H1 (cell line): ENCODE measurements around the gene TYMS. TPM values are rescaled to one million over a fixed set of nuclear protein-coding genes. Genes with fewer than 3 reads are reported as not detected.

Source experiments
- CTCF ChIA-PET: fragments of 300-600 bp; sonication (Branson Sonifier 250); formaldehyde crosslinking; loops from one replicate; lab custom pipeline; 2021; ENCODE audit not compliant: partially characterized antibody; lab: Charles Lee
- POLR2A ChIA-PET: fragments of 300-600 bp; sonication (Branson Sonifier 250); formaldehyde crosslinking; loops from one replicate; lab custom pipeline; 2021; ENCODE audit warnings: inconsistent platforms; ENCODE audit not compliant: partially characterized antibody; lab: Charles Lee
- DNase-seq, 2 experiments: peaks; one replicate each; pipeline versions ENCODE4 v3.0.0 to v3.0.0-alpha.2; 2010 to 2022; ENCODE audit warnings: low spot score in 2 of 2, low read depth in 1 of 2, mixed read lengths in 1 of 2
- FAIRE-seq: peaks from 2 replicates; lab custom pipeline; 2011; peaks lifted over from hg19 to GRCh38; lab: Jason Lieb, UNC
- H2AFZ ChIP-seq: 2 replicates; pipeline ENCODE4 v1.8.1; 2012; ENCODE audit warnings: low read length, inconsistent platforms
- H2AK5ac ChIP-seq: 2 replicates; pipeline ENCODE4 v1.6.1; 2013; ENCODE audit warnings: low read depth, low read length
- H2BK120ac ChIP-seq: replicated peaks from 2 replicates; pipeline ENCODE3; 2013; ENCODE audit warnings: low read depth, low read length, inconsistent platforms
- H2BK12ac ChIP-seq: 2 replicates; pipeline ENCODE4 v1.6.1; 2013; ENCODE audit warnings: low read depth, low read length
- H2BK15ac ChIP-seq: 2 replicates; pipeline ENCODE4 v1.6.1; 2013; ENCODE audit warnings: low read length
- H2BK20ac ChIP-seq: 2 replicates; pipeline ENCODE4 v1.6.1; 2013; ENCODE audit warnings: low read length
- H2BK5ac ChIP-seq: 2 replicates; pipeline ENCODE4 v1.6.1; 2013; ENCODE audit warnings: low read depth, low read length
- H3K14ac ChIP-seq: 2 replicates; pipeline ENCODE4 v1.6.1; 2013; ENCODE audit warnings: inconsistent platforms; ENCODE audit not compliant: insufficient read length
- H3K18ac ChIP-seq: 2 replicates; pipeline ENCODE4 v1.6.1; 2013; ENCODE audit warnings: low read length; ENCODE audit errors: extremely low read depth
- H3K23ac ChIP-seq: 2 replicates; pipeline ENCODE4 v1.6.1; 2013; ENCODE audit warnings: inconsistent platforms; ENCODE audit not compliant: insufficient read length
- H3K23me2 ChIP-seq: 2 replicates; pipeline ENCODE4 v1.6.1; 2013; ENCODE audit warnings: low read depth, low read length
- H3K27ac ChIP-seq: 2 replicates; pipeline ENCODE4 v1.6.1; 2011; ENCODE audit warnings: low read depth, low read length, inconsistent platforms
- H3K27me3 ChIP-seq, 4 experiments: replicated peaks in 1 of 4; 1 replicate in 1 of 4; 2 replicates in 3 of 4; pipeline versions ENCODE4 v1.6.1 to v1.8.1; 2011 to 2013; ENCODE audit warnings: low read length in 3 of 4, mild to moderate bottlenecking in 3 of 4, inconsistent platforms in 2 of 4, mixed read lengths in 2 of 4, moderate library complexity in 1 of 4; ENCODE audit not compliant: control insufficient read depth in 3 of 4, insufficient read depth in 3 of 4; ENCODE audit errors: extremely low read depth in 1 of 4
- H3K36me3 ChIP-seq, 4 experiments: 2 replicates each; pipeline versions ENCODE4 v1.6.1 to v1.8.1; 2011 to 2013; ENCODE audit warnings: mild to moderate bottlenecking in 4 of 4, low read length in 3 of 4, moderate library complexity in 2 of 4, control low read depth in 1 of 4, inconsistent platforms in 1 of 4; ENCODE audit not compliant: insufficient read depth in 4 of 4, control insufficient read depth in 2 of 4
- H3K4ac ChIP-seq: replicated peaks from 2 replicates; pipeline ENCODE3; 2013; ENCODE audit warnings: low read length, low read depth, mixed read lengths, inconsistent platforms; ENCODE audit not compliant: insufficient read length
- H3K4me1 ChIP-seq, 4 experiments: replicated peaks in 1 of 4; 1 replicate in 1 of 4; 2 replicates in 3 of 4; pipeline versions ENCODE4 v1.6.1 to v1.8.1; 2011 to 2013; ENCODE audit warnings: low read length in 3 of 4, inconsistent platforms in 2 of 4, mixed read lengths in 1 of 4; ENCODE audit not compliant: insufficient read depth in 4 of 4, control insufficient read depth in 3 of 4
- H3K4me2 ChIP-seq, 2 experiments: 2 replicates each; pipeline versions ENCODE4 v1.6.1 to v1.8.1; 2011 to 2013; ENCODE audit warnings: low read depth in 2 of 2, low read length in 2 of 2, control low read depth in 1 of 2, inconsistent platforms in 1 of 2, mild to moderate bottlenecking in 1 of 2; ENCODE audit not compliant: insufficient read depth in 1 of 2
- H3K4me3 ChIP-seq, 4 experiments: fragments of 200-600, 300-600 bp in 1 of 4; sonication (generic), shearing (Covaris generic), sonication (Bioruptor Twin) in 1 of 4; 2 replicates each; pipeline versions ENCODE4 v1.5.1 to v1.8.1; 2011 to 2016; ENCODE audit warnings: low read length in 4 of 4, low read depth in 3 of 4, control low read depth in 2 of 4, inconsistent platforms in 2 of 4, mild to moderate bottlenecking in 2 of 4, mixed read lengths in 1 of 4, moderate library complexity in 1 of 4; ENCODE audit not compliant: insufficient read depth in 2 of 4; ENCODE audit errors: extremely low read depth in 1 of 4
- H3K56ac ChIP-seq: replicated peaks from 2 replicates; pipeline ENCODE3; 2013; ENCODE audit warnings: low read depth, mild to moderate bottlenecking, mixed read lengths, low read length, inconsistent platforms; ENCODE audit not compliant: insufficient read length
- H3K79me1 ChIP-seq: 2 replicates; pipeline ENCODE4 v1.6.1; 2013; ENCODE audit warnings: low read depth, low read length, control low read depth
- H3K79me2 ChIP-seq, 2 experiments: 2 replicates each; pipeline versions ENCODE4 v1.6.1 to v1.8.1; 2012 to 2013; ENCODE audit warnings: low read length in 2 of 2, mild to moderate bottlenecking in 2 of 2, inconsistent platforms in 1 of 2; ENCODE audit not compliant: insufficient read depth in 2 of 2, control insufficient read depth in 1 of 2
- H3K9ac ChIP-seq, 4 experiments: replicated peaks in 1 of 4; 1 replicate in 1 of 4; 2 replicates in 3 of 4; pipeline versions ENCODE4 v1.6.1 to v1.8.1; 2011 to 2013; ENCODE audit warnings: low read depth in 3 of 4, low read length in 3 of 4, control low read depth in 2 of 4, mild to moderate bottlenecking in 2 of 4, moderate library complexity in 2 of 4, inconsistent platforms in 1 of 4; ENCODE audit errors: extremely low read depth in 1 of 4
- H3K9me3 ChIP-seq, 2 experiments: 2 replicates each; pipeline versions ENCODE4 v1.6.1 to v1.8.1; 2012 to 2013; ENCODE audit warnings: mild to moderate bottlenecking in 2 of 2, moderate library complexity in 2 of 2, control low read depth in 1 of 2, inconsistent platforms in 1 of 2, low read depth in 1 of 2, low read length in 1 of 2, mixed read lengths in 1 of 2; ENCODE audit not compliant: insufficient read depth in 2 of 2
- H4K20me1 ChIP-seq, 2 experiments: replicated peaks in 1 of 2; 2 replicates each; pipeline versions ENCODE3 to v1.8.1; 2011 to 2013; ENCODE audit warnings: inconsistent platforms in 2 of 2, low read length in 2 of 2, mild to moderate bottlenecking in 1 of 2; ENCODE audit not compliant: insufficient read depth in 2 of 2, control insufficient read depth in 1 of 2
- H4K5ac ChIP-seq: 2 replicates; pipeline ENCODE4 v1.6.1; 2013; ENCODE audit warnings: low read length, low read depth, mixed read lengths, inconsistent platforms; ENCODE audit not compliant: insufficient read length
- H4K8ac ChIP-seq: 2 replicates; pipeline ENCODE4 v1.8.0; 2013; ENCODE audit warnings: mild to moderate bottlenecking, moderate library complexity, low read length, inconsistent platforms; ENCODE audit not compliant: insufficient read depth; ENCODE audit errors: extremely low read depth
- H4K91ac ChIP-seq: replicated peaks from 2 replicates; pipeline ENCODE3; 2013; ENCODE audit warnings: low read length, mixed read lengths, inconsistent platforms; ENCODE audit not compliant: insufficient read length
- RNF2 ChIP-seq: fragments of 200-900, 300-1000 bp; sonication (generic); IDR thresholded peaks from 2 replicates; pipeline ENCODE4 v1.7.1; 2016; ENCODE audit warnings: borderline replicate concordance, low read depth, mild to moderate bottlenecking, antibody characterized with exemption, low read length; ENCODE audit not compliant: poor library complexity, severe bottlenecking; ENCODE audit errors: missing control alignments
- SP1 ChIP-seq: IDR thresholded peaks from 2 replicates; pipeline ENCODE4 v1.6.1; 2011; ENCODE audit warnings: low read depth, low read length
- TEAD4 ChIP-seq: IDR thresholded peaks from 2 replicates; pipeline ENCODE4 v1.6.1; 2012; ENCODE audit warnings: low read depth, low read length, inconsistent platforms, mixed read lengths
- WGBS, 2 experiments: shearing (Covaris generic) in 1 of 2; methylation state at CpG; one replicate each; pipeline versions ENCODE4 v1.1.6 to v1.1.7; 2013 to 2015; ENCODE audit warnings: low lambda C conversion rate in 2 of 2, mixed read lengths in 2 of 2, inconsistent platforms in 1 of 2, low coverage in 1 of 2, missing lambda C conversion rate in 1 of 2; ENCODE audit not compliant: insufficient replicate concordance in 2 of 2, insufficient coverage in 1 of 2, insufficient read length in 1 of 2; ENCODE audit errors: extremely low coverage in 1 of 2, missing lambda C conversion rate in 1 of 2; 5-methylcytosine and 5-hydroxymethylcytosine counted together
- polyA plus RNA-seq, 7 experiments: library from polyadenylated mRNA; depleted of rRNA in 3 of 7; stranded (reverse) in 5 of 7; unstranded in 2 of 7; fragments of >200 nt in 5 of 7; fragments of 200-250 nt in 2 of 7; gene quantifications; 1 replicate in 5 of 7; 2 replicates in 1 of 7; 4 replicates in 1 of 7; pipeline versions ENCODE4 v1.2.1 to v1.2.3, GENCODE V29; 2011 to 2013; ENCODE audit warnings: missing spikeins in 2 of 7, mixed read lengths in 2 of 7
- total RNA-seq: library from RNA; stranded (reverse); fragmentation: NEBNext Ultra II Directional; extraction: Animal tissue kit (Norgen Biotek cat#: 25700); gene quantifications from 2 replicates; pipeline ENCODE4 v1.2.1, GENCODE V29; 2021
- TF ChIP-seq, protein P1 (sequence below): IDR thresholded peaks from 2 replicates; pipeline ENCODE4 v1.6.1; 2012; ENCODE audit warnings: inconsistent platforms

Gene TYMS
- total and polyA plus RNA-seq, 2 of the 8 experiments (the other 6 are each of a cell fraction or from before 2014, with no cell fraction given): 91.9 to 110 TPM

DNA sequence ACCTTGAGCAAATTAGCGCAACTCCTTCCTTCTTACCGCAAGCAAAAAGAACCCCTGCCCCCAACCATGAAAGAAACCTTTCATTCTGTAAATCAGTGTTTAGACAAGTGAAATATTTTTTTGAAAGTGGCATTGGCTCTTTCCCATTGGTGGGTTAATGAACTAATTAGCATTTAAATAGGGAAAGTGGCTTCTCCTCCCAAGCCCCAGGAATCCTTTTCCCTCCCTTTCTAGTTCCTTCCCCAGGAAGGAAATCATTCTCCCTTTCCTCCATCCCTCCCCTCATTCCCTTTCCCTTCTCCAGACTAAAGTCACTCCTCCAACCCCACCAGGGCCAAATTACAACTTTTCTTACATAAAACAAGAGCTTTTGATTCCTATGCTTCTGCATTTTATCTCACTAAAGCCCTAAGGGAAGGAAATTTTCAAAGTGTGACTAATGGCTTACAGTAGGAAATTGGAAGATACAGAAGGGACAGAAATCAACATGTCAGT is 22.9 kb upstream of the TYMS start:
- no peak overlapping the region for H2AFZ ChIP-seq
- peaks cover 0 to 8% (median 2%) of the 10 kb centered on the region in 4 experiments; a peak in 3 of 7 replicates for H3K4me1 ChIP-seq
- no peak overlapping the region for H3K4ac ChIP-seq
- POLR2A ChIA-PET: interaction anchor here (0.8 kb wide), 1 partner anchor 367 kb away, joined by 3 read pairs; the partner anchor contains the start of gene THOC1
- H3K9ac ChIP-seq: no peak overlapping the region
- no peaks in the 10 kb centered on the region for H3K36me3 ChIP-seq
- H3K4me3 ChIP-seq: peak overlapping the region in 1 of 4 experiments; percentile 43; a peak in 1 of 8 replicates
- H4K91ac ChIP-seq: no peak overlapping the region
- no peak overlapping the region for H2BK120ac ChIP-seq
- H3K79me1 ChIP-seq: no peaks in the 10 kb centered on the region
- H2BK12ac ChIP-seq: no peak overlapping the region
- peak in 1 of 2 experiments; percentile 5 for DNase-seq
- CTCF ChIA-PET: interaction anchor here (0.6 to 1.7 kb wide), 3 partner anchors 10 to 55 kb away, joined by 3 to 11 read pairs (median 3); partner anchors contain the start of gene CETN1
- no peak for TF ChIP-seq TEAD4
- no peak for TF ChIP-seq RNF2
- TF ChIP-seq, protein P1, sequence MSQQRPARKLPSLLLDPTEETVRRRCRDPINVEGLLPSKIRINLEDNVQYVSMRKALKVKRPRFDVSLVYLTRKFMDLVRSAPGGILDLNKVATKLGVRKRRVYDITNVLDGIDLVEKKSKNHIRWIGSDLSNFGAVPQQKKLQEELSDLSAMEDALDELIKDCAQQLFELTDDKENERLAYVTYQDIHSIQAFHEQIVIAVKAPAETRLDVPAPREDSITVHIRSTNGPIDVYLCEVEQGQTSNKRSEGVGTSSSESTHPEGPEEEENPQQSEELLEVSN: 0 out of 2 replicates have a peak, but pooled peaks have one; percentile 16
- 0 out of 2 replicates have a peak, but pooled peaks have one; percentile 36 for TF ChIP-seq SP1
- TF ChIP-seq, all 59 proteins: peak for 2
- Histone ChIP-seq H3K56ac (no peak overlapping the region), H4K5ac (no peak overlapping the region), H3K4me2 (peak overlapping the region; percentile 34 to 56), H2AK5ac (no peak overlapping the region), H3K27me3 (no peaks in the 10 kb centered on the region), H4K20me1 (no peaks in the 10 kb centered on the region), H2BK15ac (no peak overlapping the region), H2BK5ac (no peak overlapping the region), H3K27ac (no peak overlapping the region), H3K14ac (no peak overlapping the region), H3K79me2 (no peaks in the 10 kb centered on the region), H4K8ac (no peak overlapping the region), H2BK20ac (no peak overlapping the region), H3K9me3 (no peaks in the 10 kb centered on the region), H3K23ac (no peak overlapping the region), H3K18ac (peak overlapping the region; percentile 64; the same call in 1 of the 2 replicates), H3K23me2 (no peaks in the 10 kb centered on the region)
- peak; percentile 19 for FAIRE-seq
- 7% methylated on average over 2 of the region's 2 CpGs; no CpG with 5 or more reads in 1 of the 2 experiments for WGBS, 2 experiments
